Prostate gland (tissue), 2 donors: Measurements from ENCODE around the gene KCNQ1.

Source experiments
- CTCF ChIP-seq, 4 experiments: fragments of 200-600 bp in 2 of 4; fragments of 450-650 bp in 2 of 4; sonication (generic) in 2 of 4; IDR thresholded peaks; 1 replicate in 3 of 4; 2 replicates in 1 of 4; pipeline ENCODE4 v1.5.1; 2016 to 2019; ENCODE audit warnings: antibody characterized with exemption in 4 of 4, mild to moderate bottlenecking in 2 of 4, moderate library complexity in 2 of 4
- POLR2A ChIP-seq: fragments of 450-650 bp; IDR thresholded peaks from one replicate; pipeline ENCODE4 v1.6.1; 2016; ENCODE audit warnings: antibody characterized with exemption, mild to moderate bottlenecking

DNA sequence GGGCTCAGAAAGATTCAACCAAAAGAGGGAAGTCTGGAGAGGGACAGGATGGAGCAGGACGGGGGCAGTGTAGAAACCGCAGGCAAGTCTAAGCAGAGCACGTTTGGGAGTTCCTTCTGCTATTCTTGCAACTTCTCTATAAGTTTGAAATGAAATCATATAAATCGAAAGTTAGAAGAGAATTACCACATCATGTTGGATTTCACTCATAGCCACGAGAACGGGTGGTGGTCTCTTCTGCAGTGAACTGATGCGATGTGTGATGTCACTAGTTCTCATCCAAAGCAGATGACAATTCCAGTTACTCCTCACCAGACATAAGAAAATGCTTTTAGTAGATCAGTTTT, 36.0 kb downstream of the KCNQ1 start:
- no peak for TF ChIP-seq CTCF (IDR thresholded peaks at IDR 0.05)
- TF ChIP-seq POLR2A = no peak
